Endothelial cell of umbilical vein (primary cell): ENCODE data around the gene OR4C16. TPM values are rescaled to one million over a fixed set of nuclear protein-coding genes. Genes with fewer than 3 reads are reported as not detected.

Experiments used
- BruUV-seq: library from RNA; stranded (reverse); fragments of 400-500 nt; replicated peaks from 2 replicates; lab custom pipeline; 2021; lab: Mats Ljungman, UMichigan
- CTCF ChIA-PET: fragments of 300-600, 350-600 bp; sonication (Branson Sonifier 250); formaldehyde crosslinking; loops from one replicate; lab custom pipeline; 2021; ENCODE audit warnings: antibody characterized with exemption, inconsistent platforms; lab: Charles Lee
- POLR2A ChIA-PET: fragments of 300-600, 350-600 bp; sonication (Branson Sonifier 250); formaldehyde crosslinking; loops from one replicate; lab custom pipeline; 2021; ENCODE audit warnings: antibody characterized with exemption, inconsistent platforms; lab: Charles Lee
- DNase-seq: peaks from one replicate; pipeline ENCODE4 v3.0.0-alpha.2; 2011; ENCODE audit warnings: low read depth, low spot score
- FAIRE-seq: peaks from 2 replicates; lab custom pipeline; 2011; peaks lifted over from hg19 to GRCh38; lab: Jason Lieb, UNC
- H2AFZ ChIP-seq: 2 replicates; pipeline ENCODE4 v1.6.0; 2012; ENCODE audit warnings: low read depth, low read length, control low read depth, inconsistent platforms
- H3K27ac ChIP-seq: 2 replicates; pipeline ENCODE4 v1.5.1; 2011; ENCODE audit warnings: low read depth, mild to moderate bottlenecking, control low read depth, low read length, moderate library complexity; ENCODE audit not compliant: insufficient read depth
- H3K27me3 ChIP-seq, 2 experiments: 2 replicates each; pipeline versions ENCODE4 v1.6.0 to v1.6.1; 2011; ENCODE audit warnings: low read length in 2 of 2, mixed read lengths in 1 of 2; ENCODE audit not compliant: control insufficient read depth in 2 of 2, insufficient read depth in 2 of 2
- H3K36me3 ChIP-seq, 2 experiments: 2 replicates in 1 of 2; 3 replicates in 1 of 2; pipeline ENCODE4 v1.5.1; 2011; ENCODE audit warnings: low read length in 2 of 2, mild to moderate bottlenecking in 1 of 2, moderate library complexity in 1 of 2; ENCODE audit not compliant: control insufficient read depth in 2 of 2, insufficient read depth in 2 of 2; ENCODE audit errors: extremely low read depth in 1 of 2
- H3K4me1 ChIP-seq: 3 replicates; pipeline ENCODE4 v1.5.1; 2011; ENCODE audit warnings: mild to moderate bottlenecking, low read length; ENCODE audit not compliant: control insufficient read depth, insufficient read depth; ENCODE audit errors: extremely low read depth
- H3K4me2 ChIP-seq: 2 replicates; pipeline ENCODE4 v1.6.1; 2011; ENCODE audit warnings: low read length, control low read depth, mixed read lengths; ENCODE audit not compliant: insufficient read depth
- H3K4me3 ChIP-seq, 3 experiments: fragments of 200-600 bp in 1 of 3; sonication (generic), shearing (Covaris generic) in 1 of 3; replicated peaks in 1 of 3; 2 replicates each; pipeline ENCODE4 v1.5.1; 2011 to 2016; ENCODE audit warnings: control low read depth in 3 of 3, low read length in 3 of 3, mild to moderate bottlenecking in 2 of 3, inconsistent platforms in 1 of 3, low read depth in 1 of 3, moderate library complexity in 1 of 3; ENCODE audit not compliant: insufficient read depth in 1 of 3
- H3K79me2 ChIP-seq: 2 replicates; pipeline ENCODE4 v1.6.0; 2012; ENCODE audit warnings: low read length, inconsistent platforms; ENCODE audit not compliant: control insufficient read depth, insufficient read depth
- H3K9ac ChIP-seq: replicated peaks from 2 replicates; pipeline ENCODE3; 2011; ENCODE audit warnings: low read length, control low read depth; ENCODE audit not compliant: insufficient read depth; ENCODE audit errors: extremely low read depth
- H3K9me1 ChIP-seq: replicated peaks from 3 replicates; pipeline ENCODE4 v1.6.0; 2011; ENCODE audit warnings: mild to moderate bottlenecking, low read length; ENCODE audit not compliant: control insufficient read depth, insufficient read depth; ENCODE audit errors: extremely low read depth
- H3K9me3 ChIP-seq: replicated peaks from 2 replicates; pipeline ENCODE4 v1.5.1; 2012; ENCODE audit warnings: low read length, inconsistent platforms; ENCODE audit not compliant: control insufficient read depth, insufficient read depth
- H4K20me1 ChIP-seq: replicated peaks from 2 replicates; pipeline ENCODE3; 2011; ENCODE audit warnings: mild to moderate bottlenecking, low read length; ENCODE audit not compliant: control insufficient read depth, insufficient read depth; ENCODE audit errors: extremely low read depth
- EZH2 ChIP-seq: IDR thresholded peaks from 2 replicates; pipeline ENCODE4 v1.6.1; 2012; ENCODE audit warnings: borderline replicate concordance, low read depth, mild to moderate bottlenecking, moderate library complexity, low read length, inconsistent platforms; ENCODE audit not compliant: severe bottlenecking
- FOS ChIP-seq: IDR thresholded peaks from 2 replicates; pipeline ENCODE4 v1.6.1; 2011; ENCODE audit warnings: mild to moderate bottlenecking, low read length, moderate library complexity, borderline replicate concordance; ENCODE audit not compliant: insufficient read depth
- GATA2 ChIP-seq: IDR thresholded peaks from 2 replicates; pipeline ENCODE4 v1.7.0; 2011; ENCODE audit warnings: low read depth, mild to moderate bottlenecking, moderate library complexity, mixed read lengths, low read length; ENCODE audit not compliant: insufficient read length, insufficient read depth
- JUN ChIP-seq: IDR thresholded peaks from 2 replicates; pipeline ENCODE4 v1.6.1; 2011; ENCODE audit warnings: borderline replicate concordance, low read depth; ENCODE audit not compliant: insufficient read length, insufficient read depth
- POLR2A ChIP-seq: IDR thresholded peaks from 2 replicates; pipeline ENCODE4 v1.6.1; 2012; ENCODE audit warnings: low read depth, mild to moderate bottlenecking, control low read depth, low read length
- POLR2AphosphoS5 ChIP-seq: IDR thresholded peaks from 2 replicates; pipeline ENCODE4 v1.6.1; 2012; ENCODE audit warnings: low read depth, mild to moderate bottlenecking, control low read depth, low read length, moderate library complexity; ENCODE audit not compliant: insufficient read depth
- dilution Hi-C: fragments of 300-500 bp; cut with MboI; formaldehyde crosslinking; loops from one replicate; pipeline ENCODE4 v1.15.0; 2019; ENCODE audit warnings: low sequenced_read_pairs; ENCODE audit not compliant: extremely low pct_ligation_motif_present
- intact Hi-C: fragments of 100-400 bp; cut with micrococcal nuclease; formaldehyde crosslinking; loops from one replicate; pipeline ENCODE4 v1.10.0; 2022
- polyA plus RNA-seq, 4 experiments: library from polyadenylated mRNA; depleted of rRNA in 3 of 4; stranded (reverse) in 3 of 4; unstranded in 1 of 4; fragments of >200 nt; gene quantifications; 2 replicates each; pipeline versions ENCODE4 v1.2.1 to v1.2.3, GENCODE V29; 2011 to 2012; ENCODE audit warnings: missing spikeins in 1 of 4
- total RNA-seq: library from RNA; stranded (reverse); gene quantifications from 2 replicates; pipeline ENCODE4 v1.2.3, GENCODE V29; 2021
- TF ChIP-seq, protein P1 (sequence below), 2 donors: IDR thresholded peaks; 1 replicate in 1 of 2; 2 replicates in 1 of 2; pipeline ENCODE4 v1.5.1; 2011; ENCODE audit warnings: low read length in 2 of 2, mild to moderate bottlenecking in 2 of 2, moderate library complexity in 2 of 2, control low read depth in 1 of 2, inconsistent platforms in 1 of 2, low read depth in 1 of 2; ENCODE audit not compliant: insufficient read depth in 1 of 2; ENCODE audit errors: extremely low read depth in 1 of 2
- TF ChIP-seq, protein P2 (sequence below): IDR thresholded peaks from 2 replicates; pipeline ENCODE4 v1.6.1; 2011; ENCODE audit not compliant: insufficient read depth, insufficient read length

The OR4C16 gene
- total and polyA plus RNA-seq, 2 donors (not counting 3 experiments of a cell fraction or from before 2014, with no cell fraction given), result not detected

DNA sequence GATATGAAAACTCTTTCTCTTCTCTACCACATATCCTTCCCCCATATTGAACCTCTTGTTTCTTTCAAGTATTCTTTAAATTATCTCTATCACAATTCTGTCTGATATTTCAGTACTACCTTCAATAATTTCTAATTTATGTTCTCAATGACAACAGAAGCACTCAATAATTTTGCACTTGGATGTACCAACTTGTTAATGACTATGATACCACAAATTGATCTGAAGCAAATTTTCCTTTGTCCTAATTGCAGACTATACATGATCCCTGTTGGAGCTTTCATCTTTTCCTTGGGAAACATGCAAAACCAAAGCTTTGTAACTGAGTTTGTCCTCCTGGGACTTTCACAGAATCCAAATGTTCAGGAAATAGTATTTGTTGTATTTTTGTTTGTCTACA, 17.8 kb upstream of the OR4C16 start, which contains the start of gene OR4C15:
Gene OR4C15 (plus strand): TSS at position 301 of the 400 bp plus-strand sequence. CDS start 0 bp downstream, at position 301.
- Histone ChIP-seq H3K9ac (no peak within 1 kb of the TSS), H3K79me2 (no peaks in the 10 kb centered on the region), H2AFZ (no peak within 1 kb of the TSS), H3K27ac (no peak within 1 kb of the TSS), H3K9me3 (peaks cover 2% of the 10 kb centered on the region), H3K4me3 (no peak within 1 kb of the TSS), H3K4me2 (no peak within 1 kb of the TSS), H3K9me1 (no peaks in the 10 kb centered on the region), H4K20me1 (no peaks in the 10 kb centered on the region), H3K36me3 (no peaks in the 10 kb centered on the region), H3K4me1 (no peaks in the 10 kb centered on the region), H3K27me3 (no peaks in the 10 kb centered on the region)
- intact Hi-C loops, result no loop called here
- FAIRE-seq, result no peak
- no TSS peak for BruUV-seq
- TF ChIP-seq, protein P1, sequence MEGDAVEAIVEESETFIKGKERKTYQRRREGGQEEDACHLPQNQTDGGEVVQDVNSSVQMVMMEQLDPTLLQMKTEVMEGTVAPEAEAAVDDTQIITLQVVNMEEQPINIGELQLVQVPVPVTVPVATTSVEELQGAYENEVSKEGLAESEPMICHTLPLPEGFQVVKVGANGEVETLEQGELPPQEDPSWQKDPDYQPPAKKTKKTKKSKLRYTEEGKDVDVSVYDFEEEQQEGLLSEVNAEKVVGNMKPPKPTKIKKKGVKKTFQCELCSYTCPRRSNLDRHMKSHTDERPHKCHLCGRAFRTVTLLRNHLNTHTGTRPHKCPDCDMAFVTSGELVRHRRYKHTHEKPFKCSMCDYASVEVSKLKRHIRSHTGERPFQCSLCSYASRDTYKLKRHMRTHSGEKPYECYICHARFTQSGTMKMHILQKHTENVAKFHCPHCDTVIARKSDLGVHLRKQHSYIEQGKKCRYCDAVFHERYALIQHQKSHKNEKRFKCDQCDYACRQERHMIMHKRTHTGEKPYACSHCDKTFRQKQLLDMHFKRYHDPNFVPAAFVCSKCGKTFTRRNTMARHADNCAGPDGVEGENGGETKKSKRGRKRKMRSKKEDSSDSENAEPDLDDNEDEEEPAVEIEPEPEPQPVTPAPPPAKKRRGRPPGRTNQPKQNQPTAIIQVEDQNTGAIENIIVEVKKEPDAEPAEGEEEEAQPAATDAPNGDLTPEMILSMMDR (IDR thresholded peaks at IDR 0.05; ENCODE audit: extremely low read depth in 1 of 2, insufficient read depth in 1 of 2, low read depth in 1 of 2, low read length in 2 of 2), result no peak
- TF ChIP-seq FOS, result no peak
- TF ChIP-seq EZH2, result no peak
- TF ChIP-seq POLR2A, result no peak
- TF ChIP-seq GATA2, result no peak
- TF ChIP-seq, protein P2, sequence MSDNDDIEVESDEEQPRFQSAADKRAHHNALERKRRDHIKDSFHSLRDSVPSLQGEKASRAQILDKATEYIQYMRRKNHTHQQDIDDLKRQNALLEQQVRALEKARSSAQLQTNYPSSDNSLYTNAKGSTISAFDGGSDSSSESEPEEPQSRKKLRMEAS, result no peak
- no peak for TF ChIP-seq JUN
- TF ChIP-seq POLR2AphosphoS5, result no peak
- dilution Hi-C loops, result no loop called here
- DNase-seq, result no peak
- CTCF ChIA-PET, result no interaction called here
- POLR2A ChIA-PET, result no interaction called here
